ENCODE results near the gene HMGB4. TPM values are rescaled to one million over a fixed set of nuclear protein-coding genes. Genes with fewer than 3 reads are reported as not detected.

The HMGB4 gene
- total RNA-seq, 1 donor from 2014 or later, result not detected

- H3K36me3 Mint-ChIP-seq (ENCODE audit: unreplicated experiment), result no peaks in the 10 kb centered on the region
- no peak overlapping the region for H3K27ac Mint-ChIP-seq (ENCODE audit: unreplicated experiment)
- TF ChIP-seq CTCF (IDR thresholded peaks at IDR 0.05), result no peak
- no peaks in the 10 kb centered on the region for H3K4me1 Mint-ChIP-seq (ENCODE audit: unreplicated experiment)
- peaks cover 14% of the 10 kb centered on the region for H3K9me3 Mint-ChIP-seq (ENCODE audit: unreplicated experiment)
- no peaks in the 10 kb centered on the region for H3K27me3 Mint-ChIP-seq (ENCODE audit: unreplicated experiment)
- no peak for DNase-seq (ENCODE audit: extremely low spot score, unreplicated experiment)
- no peak overlapping the region for H3K4me3 Mint-ChIP-seq (ENCODE audit: unreplicated experiment)
These were observed 8.8 kb downstream of the HMGB4 start for GRCh38 chr1:33872683-33873082.

- no peak overlapping the region for H3K27ac Mint-ChIP-seq (ENCODE audit: unreplicated experiment)
- peaks cover 10% of the 10 kb centered on the region for H3K9me3 Mint-ChIP-seq (ENCODE audit: unreplicated experiment)
These were observed 10.8 kb downstream of the HMGB4 start for GRCh38 chr1:33874636-33875035.

GRCh38 chr1:33875862-33876261 is 12.0 kb downstream of the HMGB4 start:
- H3K27me3 Mint-ChIP-seq (ENCODE audit: unreplicated experiment), result no peaks in the 10 kb centered on the region
- peaks cover 10% of the 10 kb centered on the region for H3K9me3 Mint-ChIP-seq (ENCODE audit: unreplicated experiment)
- H3K4me1 Mint-ChIP-seq (ENCODE audit: unreplicated experiment), result no peaks in the 10 kb centered on the region
- DNase-seq (ENCODE audit: extremely low spot score, unreplicated experiment), result no peak
- H3K36me3 Mint-ChIP-seq (ENCODE audit: unreplicated experiment), result no peaks in the 10 kb centered on the region
- no peak for TF ChIP-seq CTCF (IDR thresholded peaks at IDR 0.05)
- H3K27ac Mint-ChIP-seq (ENCODE audit: unreplicated experiment), result no peak overlapping the region
- H3K4me3 Mint-ChIP-seq (ENCODE audit: unreplicated experiment), result no peak overlapping the region

More at GRCh38 chr1:33874636-33875035, 10.8 kb downstream of the HMGB4 start:
- no peak overlapping the region for H3K4me3 Mint-ChIP-seq (ENCODE audit: unreplicated experiment)
- H3K27me3 Mint-ChIP-seq (ENCODE audit: unreplicated experiment), result no peaks in the 10 kb centered on the region
- H3K36me3 Mint-ChIP-seq (ENCODE audit: unreplicated experiment), result no peaks in the 10 kb centered on the region
- TF ChIP-seq CTCF (IDR thresholded peaks at IDR 0.05), result no peak
- no peak for DNase-seq (ENCODE audit: extremely low spot score, unreplicated experiment)
- no peaks in the 10 kb centered on the region for H3K4me1 Mint-ChIP-seq (ENCODE audit: unreplicated experiment)

- Mint-ChIP-seq H3K27ac (ENCODE audit: unreplicated experiment) (no peak overlapping the region), H3K4me1 (ENCODE audit: unreplicated experiment) (no peaks in the 10 kb centered on the region), H3K27me3 (ENCODE audit: unreplicated experiment) (no peaks in the 10 kb centered on the region), H3K4me3 (ENCODE audit: unreplicated experiment) (no peak overlapping the region), H3K36me3 (ENCODE audit: unreplicated experiment) (no peaks in the 10 kb centered on the region), H3K9me3 (ENCODE audit: unreplicated experiment) (peaks cover 10% of the 10 kb centered on the region)
- no peak for TF ChIP-seq CTCF (IDR thresholded peaks at IDR 0.05)
- DNase-seq (ENCODE audit: extremely low spot score, unreplicated experiment), result no peak
These were observed 13.2 kb downstream of the HMGB4 start for GRCh38 chr1:33876970-33877650.

- Mint-ChIP-seq H3K4me1 (ENCODE audit: unreplicated experiment) (no peaks in the 10 kb centered on the region), H3K9me3 (ENCODE audit: unreplicated experiment) (peaks cover 6% of the 10 kb centered on the region), H3K36me3 (ENCODE audit: unreplicated experiment) (no peaks in the 10 kb centered on the region), H3K4me3 (ENCODE audit: unreplicated experiment) (no peak overlapping the region), H3K27ac (ENCODE audit: unreplicated experiment) (no peak overlapping the region), H3K27me3 (ENCODE audit: unreplicated experiment) (no peaks in the 10 kb centered on the region)
- no peak for DNase-seq (ENCODE audit: extremely low spot score, unreplicated experiment)
- TF ChIP-seq CTCF (IDR thresholded peaks at IDR 0.05), result no peak
These were observed 14.5 kb downstream of the HMGB4 start for GRCh38 chr1:33878392-33878791.
